COLO668 (cell line): ENCODE data around the gene EPYC.

ENCODE experiments used
- DNase-seq: peaks from one replicate; lab custom pipeline; 2025; ENCODE audit not compliant: unreplicated experiment; lab: John Stamatoyannopoulos, UW

EPYC gene

GRCh38 chr12:90959032-90959431, 45.7 kb downstream of the EPYC start:
- DNase-seq = no peak

GRCh38 chr12:90958347-90958746, 46.4 kb downstream of the EPYC start:
- DNase-seq = no peak

GRCh38 chr12:90954921-90955320, 49.9 kb downstream of the EPYC start, which contains the start of gene CCER1:
TSS of gene CCER1 (minus strand) at chr12:90955176. CDS start at chr12:90954742, 434 bp downstream.
- DNase-seq = no peak

GRCh38 chr12:90954428-90954827, 50.3 kb downstream of the EPYC start:
- no peak for DNase-seq

- DNase-seq = no peak
These were observed 50.8 kb downstream of the EPYC start for GRCh38 chr12:90953956-90954421.

- no peak for DNase-seq
These were observed 53.2 kb downstream of the EPYC start for GRCh38 chr12:90951432-90952105.

GRCh38 chr12:90947869-90948268, 56.9 kb downstream of the EPYC start:
- DNase-seq = no peak

GRCh38 chr12:90945070-90945649, 59.6 kb downstream of the EPYC start:
- DNase-seq = no peak

GRCh38 chr12:90943255-90943654, 61.5 kb downstream of the EPYC start:
- no peak for DNase-seq

- DNase-seq = no peak
These were observed 63.8 kb downstream of the EPYC start for GRCh38 chr12:90940872-90941499.

GRCh38 chr12:90939382-90939781, 65.4 kb downstream of the EPYC start:
- DNase-seq = no peak

- no peak for DNase-seq
These were observed 66.3 kb downstream of the EPYC start for GRCh38 chr12:90938451-90938850.

- no peak for DNase-seq
These were observed 67.1 kb downstream of the EPYC start for GRCh38 chr12:90937651-90938050.

- no peak for DNase-seq
These were observed 68.4 kb downstream of the EPYC start for GRCh38 chr12:90936230-90937005.

GRCh38 chr12:90925562-90925961, 79.2 kb downstream of the EPYC start:
- no peak for DNase-seq

GRCh38 chr12:90924406-90924805, 80.4 kb downstream of the EPYC start:
- DNase-seq = no peak

- DNase-seq = no peak
These were observed 82.6 kb downstream of the EPYC start for GRCh38 chr12:90922145-90922627.

- DNase-seq = no peak
These were observed 83.2 kb downstream of the EPYC start for GRCh38 chr12:90921536-90921935.

- DNase-seq = no peak
These were observed 84.5 kb downstream of the EPYC start for GRCh38 chr12:90920222-90920621.

- DNase-seq = no peak
These were observed 87.3 kb downstream of the EPYC start for GRCh38 chr12:90917431-90917830.

GRCh38 chr12:90916516-90916915, 88.3 kb downstream of the EPYC start:
- no peak for DNase-seq
